HG03432 (cell line): ENCODE data around the gene CDK11A.
"Not testable (repeated sequence)": the region's sequence is repeated elsewhere in the genome, so short reads cannot be mapped to it uniquely, and the experiment has no call there.

Source experiments
- ATAC-seq: cut with Tn5 transposase; IDR thresholded peaks from one replicate; pipeline ENCODE4 v1.9.1; 2021; ENCODE audit warnings: mild to moderate bottlenecking, moderate library complexity; ENCODE audit not compliant: unreplicated experiment

The CDK11A gene

DNA sequence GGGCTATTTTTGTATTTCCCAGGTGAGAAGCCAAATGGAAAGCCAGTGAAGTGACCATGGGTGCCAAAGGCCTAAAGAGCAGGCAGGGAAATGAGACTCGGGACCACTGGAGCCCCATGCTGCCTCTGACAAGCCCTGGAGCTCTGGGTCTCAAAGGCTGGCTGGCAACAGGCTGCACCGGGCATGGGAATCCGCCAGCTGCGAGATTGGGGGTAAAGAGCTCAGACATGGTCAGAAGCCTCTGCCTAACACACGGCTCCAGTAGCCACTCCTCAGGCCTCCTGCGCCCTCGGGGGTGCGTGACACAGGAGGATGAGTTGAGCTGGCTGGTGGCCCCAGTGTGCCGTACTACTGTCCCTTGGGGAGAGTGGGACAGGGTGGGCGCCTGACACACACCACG is 59.8 kb downstream of the CDK11A start:
- ATAC-seq, result not testable (repeated sequence)

DNA sequence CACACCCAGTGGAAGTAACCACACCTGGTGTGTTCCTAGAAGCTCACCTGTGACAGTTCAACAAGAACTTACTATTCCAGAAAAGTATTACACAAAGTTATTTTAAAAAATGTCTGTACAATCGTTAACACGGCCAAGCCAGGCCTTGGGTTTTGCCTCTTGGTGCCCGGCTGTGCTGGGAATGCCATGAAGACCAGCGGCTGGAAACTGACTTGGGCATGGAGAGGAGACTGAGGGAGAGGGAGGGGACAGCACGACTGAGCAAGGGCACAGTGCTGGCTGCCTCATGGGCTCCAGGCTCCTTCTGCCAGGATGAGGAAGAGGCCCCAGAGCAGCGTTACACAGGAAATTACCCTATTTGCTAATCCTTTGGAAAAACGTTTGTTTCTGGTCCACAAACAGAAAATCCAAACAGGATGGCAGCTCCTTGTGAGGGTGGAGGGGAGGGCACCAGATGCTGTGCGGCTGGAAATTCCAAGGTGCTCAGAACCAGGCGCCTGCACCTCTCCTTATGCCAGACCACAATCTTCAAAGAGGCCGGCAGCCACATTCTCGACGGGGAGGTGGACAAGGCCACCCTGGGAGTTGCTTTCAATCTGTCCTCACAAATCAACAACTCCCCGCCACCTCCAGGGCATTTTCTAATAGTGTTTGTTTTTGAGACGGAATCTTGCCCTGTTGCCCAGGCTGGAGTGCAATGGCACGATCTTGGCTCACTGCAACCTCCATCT is 61.2 kb downstream of the CDK11A start:
- ATAC-seq, result not testable (repeated sequence)

DNA sequence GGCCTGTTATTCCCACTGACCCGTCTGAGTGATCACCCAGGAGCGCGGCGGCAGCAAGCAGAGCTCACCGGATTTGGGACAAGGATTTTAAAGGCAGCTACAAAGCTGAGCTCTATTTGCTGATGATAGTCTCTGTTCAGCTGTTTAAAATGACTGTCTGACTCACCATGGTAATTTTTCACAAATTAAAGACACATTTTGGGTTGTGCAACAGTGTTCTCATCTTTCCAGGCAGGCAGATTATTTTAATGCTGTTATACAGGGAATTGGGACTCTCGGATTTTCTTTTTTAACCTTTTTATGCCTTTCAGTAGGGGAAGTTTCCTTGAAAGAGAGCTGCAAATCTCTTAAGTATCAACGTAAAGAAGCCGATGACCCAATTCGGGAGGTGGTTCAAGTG is 61.8 kb downstream of the CDK11A start:
- not testable (repeated sequence) for ATAC-seq

DNA sequence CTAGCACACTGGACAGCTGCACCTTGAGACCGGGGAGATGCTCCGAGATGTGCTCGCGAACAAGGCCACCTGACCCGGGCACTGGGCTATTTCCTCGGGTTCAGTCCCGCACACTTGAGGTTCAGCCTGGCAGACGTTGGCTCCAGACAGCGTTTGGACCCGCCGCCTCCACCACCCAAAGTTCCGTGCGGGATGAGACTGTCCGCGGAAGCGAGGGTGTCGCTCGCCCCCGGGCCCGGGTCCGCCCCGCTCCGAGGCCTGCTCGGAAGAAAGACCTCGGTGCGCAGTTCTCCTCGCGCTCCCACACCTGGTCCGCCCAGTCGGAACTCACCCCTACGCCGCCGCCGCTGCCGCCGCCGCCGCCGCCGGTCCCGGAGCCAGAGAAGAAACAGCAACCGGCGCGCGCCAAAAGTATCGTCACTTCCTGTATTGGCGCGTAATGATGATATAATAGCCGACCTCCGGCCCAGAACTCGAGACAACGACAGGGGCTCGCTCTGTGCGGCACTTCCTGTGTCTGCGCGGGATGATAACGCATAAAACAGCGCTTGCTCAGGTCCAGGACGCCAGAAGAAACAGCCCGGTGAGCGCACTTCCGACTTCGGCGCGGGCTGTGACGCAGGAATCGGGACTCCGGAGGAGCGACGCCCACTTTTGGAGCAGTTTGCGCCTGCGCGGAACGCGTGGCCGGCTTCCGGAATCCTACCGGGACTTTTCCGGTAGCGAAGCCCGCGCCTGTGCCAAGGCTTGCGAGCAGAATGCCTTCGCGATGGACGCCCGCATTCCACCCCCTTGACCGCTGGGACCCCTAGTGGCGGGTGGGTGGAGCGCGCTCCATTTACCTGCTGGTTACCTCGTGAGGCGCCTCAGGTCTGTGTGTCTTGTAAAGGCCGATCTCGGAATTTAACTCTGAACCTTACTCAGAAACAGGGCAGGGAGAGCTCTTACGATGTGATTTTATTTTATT is 65.3 kb downstream of the CDK11A start, which contains the start of gene CDK11B:
Gene CDK11B (minus strand): TSS at position 422 of the 967 bp plus-strand sequence. CDS start 1,519 bp downstream, outside the sequence.
- peak; percentile 82 for ATAC-seq
